Thoracic aorta endothelial cell (primary cell): ENCODE data around the gene HNRNPL. TPM values are rescaled to one million over a fixed set of nuclear protein-coding genes. Genes with fewer than 3 reads are reported as not detected.

Source experiments
- small RNA-seq: library from RNA; depleted of rRNA; stranded (forward); fragments of <200 nt; gene quantifications from one replicate; pipeline ENCODE3, GENCODE V24; 2012
- total RNA-seq: library from RNA; depleted of rRNA; stranded (reverse); fragments of >200 nt; gene quantifications from 2 replicates; pipeline ENCODE4 v1.2.3, GENCODE V29; 2012

The HNRNPL gene
- 338 and 397 TPM in 2 replicates for total RNA-seq

DNA sequence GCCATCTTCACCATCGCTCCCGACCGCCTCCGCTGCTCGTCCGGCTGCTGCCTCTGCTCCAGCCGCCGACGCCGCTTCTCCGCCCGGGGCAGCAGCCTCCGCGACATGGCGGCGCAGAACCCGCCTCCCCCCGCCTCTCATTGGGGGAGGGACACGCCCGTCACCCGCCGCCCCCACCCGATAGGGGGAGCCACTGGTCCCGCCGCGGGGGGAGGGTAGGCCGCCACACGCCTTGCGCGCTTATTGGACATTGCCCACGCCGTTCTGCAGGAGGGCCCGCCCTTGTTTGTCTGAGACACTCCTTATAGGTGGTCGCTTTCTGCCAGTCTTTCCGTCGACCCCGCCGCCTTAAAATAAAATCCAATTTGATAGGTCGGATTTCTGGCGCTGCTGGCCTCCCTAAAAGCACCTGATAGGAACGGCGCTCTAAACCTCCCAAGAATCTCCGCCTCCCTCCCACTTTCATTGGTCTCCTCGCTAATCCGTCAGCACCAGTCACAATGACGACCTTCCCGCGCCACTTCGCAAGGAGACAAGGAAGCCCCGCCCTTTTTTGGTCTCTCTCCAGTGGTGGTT, at the start of gene HNRNPL:
Gene HNRNPL (minus strand): TSS at position 127 of the 576 bp plus-strand sequence. CDS start 20 bp downstream, at position 107.

DNA sequence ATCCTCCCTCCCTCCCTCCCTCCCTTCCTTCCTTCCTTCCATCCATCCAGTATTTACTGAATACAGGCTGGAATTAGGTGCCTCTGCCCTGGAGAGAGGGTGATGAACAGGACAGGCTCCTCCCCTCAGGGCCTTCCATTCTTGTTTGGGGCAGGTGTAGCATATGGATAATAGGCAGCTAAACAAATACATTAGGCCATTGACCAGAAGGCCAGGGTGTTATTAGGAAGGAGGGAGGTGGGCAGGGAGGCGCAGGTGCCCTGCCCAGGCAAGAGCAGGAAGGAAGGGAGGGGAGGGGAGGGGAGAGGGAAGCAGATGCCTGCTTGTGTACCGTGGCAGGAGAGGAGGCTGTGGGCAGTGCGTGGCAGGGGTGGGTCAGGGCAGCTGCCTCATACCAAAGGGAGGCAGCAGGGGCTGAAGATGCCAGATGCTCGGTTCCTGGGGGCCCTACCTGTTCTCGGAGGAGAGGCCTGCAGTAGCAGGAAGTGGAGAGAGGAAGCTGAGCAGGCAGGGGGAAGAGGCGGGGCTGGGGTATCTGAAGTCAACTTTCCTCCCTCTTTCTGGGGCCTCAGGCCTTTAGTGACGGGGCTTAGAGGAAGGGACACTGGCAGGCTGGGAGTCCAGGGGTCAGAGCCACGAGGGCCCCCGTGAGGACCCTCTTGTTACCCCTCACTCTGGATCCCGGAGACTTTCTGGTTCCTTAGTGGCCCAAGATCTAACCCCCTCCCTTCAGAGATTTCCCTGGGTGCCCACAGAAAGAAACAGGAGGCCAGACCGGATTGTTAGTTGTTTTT, 28.2 kb upstream of the HNRNPL start, which contains the start of gene RINL:
Gene RINL (minus strand): TSS at position 495 of the 794 bp plus-strand sequence. CDS start 1,533 bp downstream, outside the sequence.

DNA sequence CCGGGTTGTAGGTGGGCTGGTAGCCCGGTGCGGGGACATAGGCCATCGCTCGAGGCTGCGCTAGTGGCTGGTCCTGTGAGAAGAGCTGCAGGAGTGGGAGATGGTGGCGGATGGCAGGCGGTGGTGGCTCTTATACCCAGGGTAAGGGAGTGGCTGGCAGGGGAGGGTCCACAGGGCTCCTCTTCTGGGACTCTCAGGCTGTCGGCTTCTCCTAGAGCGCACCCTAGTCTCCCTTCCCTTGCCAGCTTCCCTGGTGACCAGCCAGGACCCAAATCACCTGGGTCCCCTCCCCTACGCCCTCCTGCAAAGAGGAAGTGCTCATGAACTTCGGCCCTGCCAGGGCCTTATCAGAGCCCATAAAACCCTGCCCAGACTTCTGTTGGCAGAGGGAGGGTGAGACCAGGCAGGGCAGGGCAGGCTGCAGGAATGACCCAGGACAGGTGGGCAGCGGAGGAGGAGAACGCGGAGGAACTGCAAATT, 36.9 kb downstream of the HNRNPL start, which contains the start of gene LGALS4:
Gene LGALS4 (minus strand): TSS at position 105 of the 480 bp plus-strand sequence. CDS start 59 bp downstream, at position 46.

DNA sequence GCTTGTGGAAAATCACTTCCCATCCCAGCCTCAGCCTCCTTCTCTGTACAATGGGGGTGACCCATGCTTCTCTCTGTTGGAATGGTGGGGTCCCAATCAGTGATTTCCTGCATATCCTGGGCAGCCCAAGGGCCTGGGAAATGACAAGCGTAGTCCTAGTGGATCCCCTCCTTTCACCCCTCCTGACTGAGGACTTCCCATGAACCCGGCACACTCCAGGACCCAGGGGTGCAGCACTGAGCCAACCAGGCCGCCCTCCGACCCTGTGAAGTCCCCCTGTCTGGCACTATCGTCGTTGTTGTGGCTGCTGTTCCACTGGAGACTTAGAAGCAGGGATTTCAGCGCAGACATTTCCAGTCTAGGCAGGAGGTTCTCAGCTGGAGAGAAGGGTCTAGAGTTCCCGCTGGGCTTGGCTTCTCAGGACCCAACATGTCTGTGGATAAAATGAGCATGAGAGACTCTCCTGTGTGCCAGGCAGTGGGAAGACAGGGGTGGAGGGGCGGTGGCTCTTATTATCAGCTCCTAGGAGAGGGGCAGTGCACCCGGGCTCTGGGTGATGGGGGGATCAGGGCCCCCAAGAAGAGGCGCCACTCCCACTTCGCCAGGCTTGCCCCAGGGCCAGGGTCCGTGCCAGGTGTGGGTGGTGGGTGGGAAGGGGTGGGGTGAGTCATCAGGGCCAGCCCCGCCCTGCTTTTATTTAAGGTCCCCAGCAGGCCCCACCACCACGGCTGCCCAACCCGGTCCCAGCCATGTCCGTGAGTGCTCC, 61.1 kb downstream of the HNRNPL start, which contains the start of gene LGALS7B:
Gene LGALS7B (plus strand): TSS at position 723 of the 766 bp plus-strand sequence. CDS start 27 bp downstream, at position 750.

Small RNA genes lying within 50 kb of the gene (small RNA-seq; reads per million reads assigned to genes)
- 0.56 reads per million for gene RNU6-140P

Other genes starting within 250 kb of the HNRNPL start
- gene MAP4K1, start 232.0 kb downstream of the HNRNPL start, total RNA-seq: 0.53 TPM in 1 of 2 replicates, not detected in the other
- 380 and 418 TPM in 2 replicates for gene EIF3K, start 230.8 kb downstream of the HNRNPL start, total RNA-seq
- gene ACTN4, start 202.3 kb downstream of the HNRNPL start, total RNA-seq: 295 and 465 TPM in 2 replicates
- gene CAPN12, start 105.5 kb downstream of the HNRNPL start, total RNA-seq: 0.29 TPM in 1 of 2 replicates, not detected in the other
- not detected in 2 replicates for gene LGALS7, start 76.5 kb downstream of the HNRNPL start, total RNA-seq
- gene LGALS7B, start 60.8 kb downstream of the HNRNPL start, total RNA-seq: not detected in 2 replicates
- gene LGALS4, start 37.0 kb downstream of the HNRNPL start, total RNA-seq: 0.13 TPM in 1 of 2 replicates, not detected in the other
- gene ECH1, start 18.2 kb downstream of the HNRNPL start, total RNA-seq: 26.6 and 32.7 TPM in 2 replicates
- gene RINL, start 28.3 kb upstream of the HNRNPL start, total RNA-seq: 8.0 and 12.7 TPM in 2 replicates
- 57.9 and 64.1 TPM in 2 replicates for gene SIRT2, start 49.6 kb upstream of the HNRNPL start, total RNA-seq
- 16.5 and 17.9 TPM in 2 replicates for gene NFKBIB, start 50.0 kb upstream of the HNRNPL start, total RNA-seq
- gene CCER2, start 62.2 kb upstream of the HNRNPL start, total RNA-seq: not detected in 2 replicates
- gene SARS2, start 80.8 kb upstream of the HNRNPL start, total RNA-seq: 14.1 and 24.6 TPM in 2 replicates
- gene MRPS12, start 81.0 kb upstream of the HNRNPL start, total RNA-seq: 32.4 and 39.1 TPM in 2 replicates
- gene FBXO17, start 125.8 kb upstream of the HNRNPL start, total RNA-seq: 13.8 and 24.1 TPM in 2 replicates
- 1.7 and 2.4 TPM in 2 replicates for gene FBXO27, start 182.6 kb upstream of the HNRNPL start, total RNA-seq
- 0.07 and 0.27 TPM in 2 replicates for gene ACP7, start 234.4 kb upstream of the HNRNPL start, total RNA-seq